Stomach (tissue), 9 donors: ENCODE measurements around the gene PPIL3. TPM values are rescaled to one million over a fixed set of nuclear protein-coding genes. Genes with fewer than 3 reads are reported as not detected.

ENCODE experiments used
- DNase-seq, 2 donors: peaks; one replicate each; pipeline versions ENCODE4 v3.0.0 to v3.0.0-alpha.2; 2013 to 2019
- H3K27ac ChIP-seq, 5 donors: fragments of 200-600 bp in 4 of 5; sonication (generic) in 4 of 5; one replicate each; pipeline ENCODE4 v1.5.1; 2013 to 2019; ENCODE audit warnings: mild to moderate bottlenecking in 1 of 5, moderate library complexity in 1 of 5
- H3K27me3 ChIP-seq, 3 donors: fragments of 200-600 bp; sonication (generic); one replicate each; pipeline ENCODE4 v1.5.1; 2017 to 2019; ENCODE audit warnings: mixed run types in 1 of 3
- H3K36me3 ChIP-seq, 4 donors: fragments of 200-600 bp; sonication (generic); 1 replicate in 3 of 4; 2 replicates in 1 of 4; pipeline ENCODE4 v1.5.1; 2016 to 2019
- H3K4me1 ChIP-seq, 4 donors: fragments of 200-600 bp; sonication (generic); one replicate each; pipeline ENCODE4 v1.5.1; 2016 to 2019
- H3K4me3 ChIP-seq, 4 donors: fragments of 200-600 bp; sonication (generic) in 3 of 4; one replicate each; pipeline ENCODE4 v1.5.1; 2016 to 2019; ENCODE audit warnings: mild to moderate bottlenecking in 1 of 4
- H3K9me3 ChIP-seq, 4 donors: fragments of 200-600 bp; sonication (generic); one replicate each; pipeline ENCODE4 v1.5.1; 2016 to 2019
- EP300 ChIP-seq: sonication (generic); formaldehyde crosslinking; IDR thresholded peaks from one replicate; pipeline ENCODE4 v1.6.1; 2017; ENCODE audit warnings: antibody characterized with exemption
- POLR2A ChIP-seq, 4 donors: fragments of 450-650 bp; IDR thresholded peaks; one replicate each; pipeline ENCODE4 v1.6.1; 2016; ENCODE audit warnings: antibody characterized with exemption in 4 of 4, control low read depth in 2 of 4, mild to moderate bottlenecking in 1 of 4, moderate library complexity in 1 of 4
- POLR2AphosphoS5 ChIP-seq, 3 donors: sonication (generic); formaldehyde crosslinking; IDR thresholded peaks; one replicate each; pipeline ENCODE4 v1.6.1; 2016; ENCODE audit warnings: antibody characterized with exemption in 3 of 3
- WGBS, 5 donors: extraction: QIAGEN DNeasy Blood & Tissue Kit in 3 of 5; methylation state at CpG; one replicate each; pipeline versions ENCODE4 v1.1.5 to v1.1.7; 2013 to 2018; 5-methylcytosine and 5-hydroxymethylcytosine counted together
- intact Hi-C: fragments of 100-400 bp; cut with DNase I; formaldehyde crosslinking; loops from one replicate; pipeline ENCODE4 v1.15.1; 2023; ENCODE audit warnings: low total_unique reads
- polyA plus RNA-seq, 3 donors: library from polyadenylated mRNA; stranded (reverse); fragments of 200-250 nt; gene quantifications; one replicate each; pipeline ENCODE4 v1.2.3, GENCODE V29; 2013
- small RNA-seq, 4 donors: library from RNA; depleted of rRNA; stranded (forward); fragments of <200 nt; gene quantifications; one replicate each; pipeline ENCODE3, GENCODE V24; 2016
- total RNA-seq, 5 donors: library from RNA; depleted of rRNA; stranded (reverse); fragments of >200 nt; gene quantifications; one replicate each; pipeline versions ENCODE4 v1.1.0 to v1.2.3, GENCODE V29; 2014 to 2016
- TF ChIP-seq, protein P1 (sequence below), 7 experiments: fragments of 450-650 bp in 4 of 7; fragments of 200-600 bp in 3 of 7; sonication (generic) in 3 of 7; IDR thresholded peaks; one replicate each; pipeline ENCODE4 v1.5.1; 2016 to 2019; ENCODE audit warnings: antibody characterized with exemption in 7 of 7, control low read depth in 2 of 7, mild to moderate bottlenecking in 1 of 7
- donor health status: healthy with polysubstance abuse.
- donor health status: Bipolar disorder and iron deficiency.
- donor health status: healthy.

PPIL3 gene
- total and polyA plus RNA-seq, 8 donors, result 5.5 to 51.2 (median 24.4) TPM; not detected in 2

- no peaks in the 10 kb centered on the region for H3K9me3 ChIP-seq
- intact Hi-C loops, result no loop called here
- no peaks in the 10 kb centered on the region for H3K27me3 ChIP-seq
- H3K36me3 ChIP-seq, result peaks cover 0 to 14% (median 12%) of the 10 kb centered on the region in 4 donors
- H3K4me3 ChIP-seq, result no peak overlapping the region
- DNase-seq, result no peak
- peaks cover 0 to 13% (median 0%) of the 10 kb centered on the region in 4 donors for H3K4me1 ChIP-seq
- WGBS, 5 donors, result 81 to 92% (median 88%) methylated on average over 9 of the region's 9 CpGs
- no peak for TF ChIP-seq POLR2A (IDR thresholded peaks at IDR 0.05)
- TF ChIP-seq, protein P1, sequence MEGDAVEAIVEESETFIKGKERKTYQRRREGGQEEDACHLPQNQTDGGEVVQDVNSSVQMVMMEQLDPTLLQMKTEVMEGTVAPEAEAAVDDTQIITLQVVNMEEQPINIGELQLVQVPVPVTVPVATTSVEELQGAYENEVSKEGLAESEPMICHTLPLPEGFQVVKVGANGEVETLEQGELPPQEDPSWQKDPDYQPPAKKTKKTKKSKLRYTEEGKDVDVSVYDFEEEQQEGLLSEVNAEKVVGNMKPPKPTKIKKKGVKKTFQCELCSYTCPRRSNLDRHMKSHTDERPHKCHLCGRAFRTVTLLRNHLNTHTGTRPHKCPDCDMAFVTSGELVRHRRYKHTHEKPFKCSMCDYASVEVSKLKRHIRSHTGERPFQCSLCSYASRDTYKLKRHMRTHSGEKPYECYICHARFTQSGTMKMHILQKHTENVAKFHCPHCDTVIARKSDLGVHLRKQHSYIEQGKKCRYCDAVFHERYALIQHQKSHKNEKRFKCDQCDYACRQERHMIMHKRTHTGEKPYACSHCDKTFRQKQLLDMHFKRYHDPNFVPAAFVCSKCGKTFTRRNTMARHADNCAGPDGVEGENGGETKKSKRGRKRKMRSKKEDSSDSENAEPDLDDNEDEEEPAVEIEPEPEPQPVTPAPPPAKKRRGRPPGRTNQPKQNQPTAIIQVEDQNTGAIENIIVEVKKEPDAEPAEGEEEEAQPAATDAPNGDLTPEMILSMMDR (IDR thresholded peaks at IDR 0.05), result no peak
- no peak for TF ChIP-seq EP300
- no peak for TF ChIP-seq POLR2AphosphoS5 (IDR thresholded peaks at IDR 0.05)
- no peak overlapping the region for H3K27ac ChIP-seq
Measured at GRCh38 chr2:200828572-200829257, 60.2 kb downstream of the PPIL3 start.

DNA sequence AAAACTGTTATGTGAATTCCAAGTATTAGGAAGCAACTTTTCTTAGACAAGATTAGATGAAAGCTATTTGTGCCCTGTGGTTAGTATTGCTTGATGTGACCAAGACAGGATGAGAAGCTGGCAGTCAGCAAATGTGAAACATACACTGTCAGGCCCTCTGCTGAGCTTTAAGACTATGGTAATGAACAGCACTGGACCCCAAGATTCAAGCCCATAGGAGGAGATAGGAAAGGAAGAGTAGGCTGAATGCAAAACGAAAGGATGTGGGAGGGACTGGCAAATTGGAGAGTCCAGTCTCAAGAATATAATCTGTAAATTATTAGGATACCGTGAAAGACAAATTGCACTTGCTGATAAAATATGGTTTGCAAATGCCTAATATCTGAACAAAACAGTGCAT is 60.8 kb downstream of the PPIL3 start:
- no peak overlapping the region for H3K27ac ChIP-seq
- no peak for DNase-seq
- H3K4me3 ChIP-seq, result no peak overlapping the region
- peaks cover 0 to 13% (median 0%) of the 10 kb centered on the region in 4 donors for H3K4me1 ChIP-seq
- intact Hi-C loops, result no loop called here
- no peaks in the 10 kb centered on the region for H3K27me3 ChIP-seq
- no peaks in the 10 kb centered on the region for H3K9me3 ChIP-seq
- peaks cover 0 to 15% (median 13%) of the 10 kb centered on the region in 4 donors for H3K36me3 ChIP-seq
- 28 to 62% (median 53%) methylated on average over 2 of the region's 2 CpGs for WGBS, 5 donors
- TF ChIP-seq, protein P1 (IDR thresholded peaks at IDR 0.05), result no peak
- TF ChIP-seq EP300 (no peak), POLR2AphosphoS5 (IDR thresholded peaks at IDR 0.05) (no peak), POLR2A (IDR thresholded peaks at IDR 0.05) (no peak)

DNA sequence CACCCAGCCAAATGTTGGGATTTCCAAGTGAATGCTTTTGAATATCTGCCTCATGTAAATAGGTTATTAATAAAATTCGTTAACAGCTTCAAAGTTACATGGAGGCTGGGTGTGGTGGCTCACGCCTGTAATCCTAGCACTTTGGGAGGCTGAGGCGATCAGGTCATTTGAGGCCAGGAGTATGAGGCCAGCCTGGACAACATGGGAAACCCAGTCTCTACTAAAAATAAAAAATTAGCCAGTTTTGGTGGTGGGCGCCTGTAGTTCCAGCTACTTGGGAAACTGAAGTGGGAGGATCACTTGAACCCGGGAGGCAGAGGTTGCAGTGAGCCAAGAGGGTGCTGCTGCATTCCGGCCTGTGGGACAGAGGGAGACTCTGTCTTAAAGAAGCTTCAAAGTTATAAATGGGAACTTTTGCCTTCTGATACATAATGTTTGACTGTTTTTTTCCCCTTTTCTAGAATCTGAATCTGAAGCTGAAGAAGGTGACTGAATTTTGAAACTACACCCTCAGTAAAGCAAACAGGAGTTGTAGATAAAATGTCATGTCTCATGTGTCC is 67.1 kb downstream of the PPIL3 start:
- intact Hi-C loops, result no loop called here
- TF ChIP-seq, protein P1 (IDR thresholded peaks at IDR 0.05), result no peak
- TF ChIP-seq POLR2AphosphoS5 (IDR thresholded peaks at IDR 0.05) (no peak), POLR2A (IDR thresholded peaks at IDR 0.05) (no peak), EP300 (no peak)
- WGBS, 5 donors, result 90 to 93% (median 92%) methylated on average over 6 of the region's 6 CpGs
- H3K4me1 ChIP-seq, result peaks cover 0 to 5% (median 0%) of the 10 kb centered on the region in 4 donors
- no peaks in the 10 kb centered on the region for H3K27me3 ChIP-seq
- no peak overlapping the region for H3K27ac ChIP-seq
- no peak for DNase-seq
- H3K9me3 ChIP-seq, result no peaks in the 10 kb centered on the region
- no peak overlapping the region for H3K4me3 ChIP-seq
- H3K36me3 ChIP-seq, result peaks cover 51 to 68% (median 66%) of the 10 kb centered on the region in 4 donors

Small RNAs within 50 kb of the gene (small RNA-seq; reads per million reads assigned to genes)
- gene RF00019, result 0 reads per million in 4 donors
- gene RNA5SP115, result 0 reads per million in 4 donors
- gene RNU6-312P, result 0 reads per million in 4 donors
- 0 to 0.45 (median 0) reads per million in 4 donors for gene RNU6-31P
- 0 reads per million in 4 donors for gene RNU6-762P

Other genes starting within 250 kb of the PPIL3 start
- gene BZW1, start 77.2 kb downstream of the PPIL3 start, total RNA-seq, result 100 to 1,000 TPM in 4 of 5 donors, 10 to 100 TPM in 1; 32.4 to 530 (median 197) TPM
- 10 to 100 TPM; 31.0 to 88.6 (median 84.7) TPM for gene BZW1, start 77.2 kb downstream of the PPIL3 start, polyA plus RNA-seq
- 100 to 1,000 TPM in 4 of 5 donors, 10 to 100 TPM in 1; 60.5 to 245 (median 158) TPM for gene CLK1, start 24.4 kb downstream of the PPIL3 start, total RNA-seq
- gene CLK1, start 24.4 kb downstream of the PPIL3 start, polyA plus RNA-seq, result 100 to 1,000 TPM in 2 of 3 donors, 10 to 100 TPM in 1; 95.0 to 270 (median 117) TPM
- gene NIF3L1, start 294 bp upstream of the PPIL3 start, total RNA-seq, result 10 to 100 TPM; 14.3 to 39.6 (median 17.4) TPM
- gene NIF3L1, start 294 bp upstream of the PPIL3 start, polyA plus RNA-seq, result 10 to 100 TPM; 19.2 to 30.5 (median 21.7) TPM
- gene ORC2, start 74.6 kb upstream of the PPIL3 start, total RNA-seq, result 10 to 100 TPM; 11.0 to 62.0 (median 22.9) TPM
- gene ORC2, start 74.6 kb upstream of the PPIL3 start, polyA plus RNA-seq, result 1 to 10 TPM; 5.3 to 7.3 (median 6.8) TPM
- 10 to 100 TPM in 3 of 5 donors, 1 to 10 TPM in 2; 2.9 to 51.6 (median 11.1) TPM for gene HYCC2, start 182.6 kb upstream of the PPIL3 start, total RNA-seq
- gene HYCC2, start 182.6 kb upstream of the PPIL3 start, polyA plus RNA-seq, result 1 to 10 TPM; 2.4 to 4.0 (median 2.5) TPM
- gene NDUFB3, start 182.9 kb upstream of the PPIL3 start, total RNA-seq, result 100 to 1,000 TPM in 1 of 5 donors, 10 to 100 TPM in 3, 1 to 10 TPM in 1; 3.5 to 130 (median 58.5) TPM
- 100 to 1,000 TPM in 2 of 3 donors, 10 to 100 TPM in 1; 91.2 to 134 (median 109) TPM for gene NDUFB3, start 182.9 kb upstream of the PPIL3 start, polyA plus RNA-seq
- 100 to 1,000 TPM; 149 to 424 (median 247) TPM for gene CFLAR, start 227.1 kb upstream of the PPIL3 start, total RNA-seq
- gene CFLAR, start 227.1 kb upstream of the PPIL3 start, polyA plus RNA-seq, result 10 to 100 TPM; 23.3 to 43.4 (median 24.1) TPM